SK-N-SH treated with all-trans-retinoic acid at 6 μM for 48 hours (cell line): ENCODE measurements around the gene KCNB1.

ENCODE experiments used
- ATAC-seq: fragments of 200-7000 bp; cut with Tn5 transposase; 3 replicates; pipeline ENCODE4 v1.9.1; 2020; ENCODE audit warnings: mild to moderate bottlenecking, moderate library complexity
- ARNTL ChIP-seq: fragments of 450-650 bp; formaldehyde crosslinking; IDR thresholded peaks from 2 replicates; pipeline ENCODE4 v1.5.0; 2020; ENCODE audit warnings: low read depth, mild to moderate bottlenecking, moderate library complexity, borderline replicate concordance
- BACH2 ChIP-seq: fragments of 250-450 bp; sonication (Bioruptor Pico); IDR thresholded peaks from 2 replicates; pipeline ENCODE4 v1.9.0; 2021; ENCODE audit warnings: mild to moderate bottlenecking, borderline replicate concordance
- ESRRG ChIP-seq: fragments of 250-450 bp; sonication (Bioruptor Pico); IDR thresholded peaks from 2 replicates; pipeline ENCODE4 v1.6.1; 2021; ENCODE audit warnings: mild to moderate bottlenecking
- ISL1 ChIP-seq: fragments of 250-450 bp; sonication (Bioruptor Pico); IDR thresholded peaks from 2 replicates; pipeline ENCODE4 v2.1.2; 2022; ENCODE audit warnings: mild to moderate bottlenecking, moderate library complexity
- OSR1 ChIP-seq: fragments of 250-450 bp; sonication (Bioruptor Pico); IDR thresholded peaks from 2 replicates; pipeline ENCODE4 v1.8.0; 2022; ENCODE audit warnings: moderate library complexity, mild to moderate bottlenecking, inconsistent platforms
- PATZ1 ChIP-seq: fragments of 250-450 bp; sonication (Bioruptor Pico); IDR thresholded peaks from 2 replicates; pipeline ENCODE4 v1.8.0; 2020; ENCODE audit warnings: mild to moderate bottlenecking, moderate library complexity, borderline replicate concordance
- POU6F1 ChIP-seq: fragments of 250-450 bp; sonication (Bioruptor Pico); IDR thresholded peaks from 2 replicates; pipeline ENCODE4 v1.8.0; 2021; ENCODE audit warnings: low read depth, mild to moderate bottlenecking, moderate library complexity, borderline replicate concordance
- PPARA ChIP-seq: fragments of 250-450 bp; sonication (Bioruptor Pico); IDR thresholded peaks from 2 replicates; pipeline ENCODE4 v1.5.0; 2020; ENCODE audit warnings: mild to moderate bottlenecking, borderline replicate concordance
- SNAI2 ChIP-seq: fragments of 250-450 bp; sonication (Bioruptor Pico); IDR thresholded peaks from 2 replicates; pipeline ENCODE4 v1.5.0; 2020; ENCODE audit warnings: mild to moderate bottlenecking, moderate library complexity
- TCF4 ChIP-seq: fragments of 250-450 bp; sonication (Bioruptor Pico); IDR thresholded peaks from 2 replicates; pipeline ENCODE4 v1.8.0; 2021; ENCODE audit warnings: mild to moderate bottlenecking, moderate library complexity, borderline replicate concordance
- TOX ChIP-seq: fragments of 250-450 bp; sonication (Bioruptor Pico); IDR thresholded peaks from 2 replicates; pipeline ENCODE4 v1.8.0; 2021; ENCODE audit warnings: mild to moderate bottlenecking, moderate library complexity, borderline replicate concordance
- ZFP3 ChIP-seq: fragments of 250-450 bp; sonication (Bioruptor Pico); IDR thresholded peaks from 2 replicates; pipeline ENCODE4 v1.5.0; 2020; ENCODE audit warnings: mild to moderate bottlenecking, moderate library complexity
- ZFP30 ChIP-seq: fragments of 450-650 bp; formaldehyde crosslinking; IDR thresholded peaks from 2 replicates; pipeline ENCODE4 v1.5.0; 2022; ENCODE audit warnings: mild to moderate bottlenecking, moderate library complexity
- ZNF565 ChIP-seq: fragments of 450-650 bp; formaldehyde crosslinking; conservative IDR thresholded peaks from 2 replicates; pipeline ENCODE4 v1.5.0; 2020; ENCODE audit warnings: low read depth, mild to moderate bottlenecking, moderate library complexity
- ZNF70 ChIP-seq: fragments of 450-650 bp; formaldehyde crosslinking; IDR thresholded peaks from 2 replicates; pipeline ENCODE4 v1.5.0; 2020; ENCODE audit warnings: mild to moderate bottlenecking, moderate library complexity
- ZNF8 ChIP-seq: fragments of 450-650 bp; formaldehyde crosslinking; IDR thresholded peaks from 2 replicates; pipeline ENCODE4 v1.5.0; 2020; ENCODE audit warnings: mild to moderate bottlenecking, moderate library complexity
- TF ChIP-seq, protein P1 (sequence below): fragments of 250-450 bp; sonication (Bioruptor Pico); IDR thresholded peaks from 2 replicates; pipeline ENCODE4 v1.5.1; 2021; ENCODE audit warnings: mild to moderate bottlenecking, moderate library complexity
- TF ChIP-seq, protein P2 (sequence below): fragments of 250-450 bp; sonication (Bioruptor Pico); IDR thresholded peaks from 2 replicates; pipeline ENCODE4 v1.5.0; 2020; ENCODE audit warnings: mild to moderate bottlenecking, moderate library complexity

Gene KCNB1

DNA sequence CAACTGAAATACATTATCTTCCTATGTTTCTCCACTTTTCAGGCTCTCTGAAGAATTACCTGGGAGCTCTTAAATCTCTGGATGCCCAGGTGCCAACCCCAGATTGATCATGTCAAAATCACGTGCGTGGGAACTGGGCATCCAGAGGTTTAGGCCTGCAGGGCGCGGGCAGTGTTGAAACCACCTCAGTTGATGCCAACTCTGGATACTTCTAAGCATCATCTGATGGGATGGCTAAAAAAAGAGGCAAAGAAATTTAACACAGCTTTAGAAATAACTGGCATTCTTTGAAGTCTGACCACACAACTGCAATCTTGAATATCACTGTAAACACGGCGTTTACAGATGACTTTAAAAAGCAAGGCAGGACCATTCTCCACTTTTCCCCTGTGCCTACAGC lies 43.6 kb upstream of the KCNB1 start:
- no peak for ATAC-seq
- no peak for TF ChIP-seq ZFP3 (CRISPR knock-in tag)
- TF ChIP-seq ISL1 (CRISPR knock-in tag): no peak
- TF ChIP-seq SNAI2 (CRISPR knock-in tag): no peak
- no peak for TF ChIP-seq PATZ1 (CRISPR knock-in tag)
- TF ChIP-seq ZFP30: no peak
- no peak for TF ChIP-seq PPARA (CRISPR knock-in tag)
- no peak for TF ChIP-seq ARNTL (CRISPR knock-in tag)
- no peak for TF ChIP-seq ZNF70
- no peak for TF ChIP-seq POU6F1 (CRISPR knock-in tag)
- TF ChIP-seq TOX: no peak
- TF ChIP-seq OSR1 (CRISPR knock-in tag): no peak
- no peak for TF ChIP-seq TCF4
- TF ChIP-seq, protein P1, sequence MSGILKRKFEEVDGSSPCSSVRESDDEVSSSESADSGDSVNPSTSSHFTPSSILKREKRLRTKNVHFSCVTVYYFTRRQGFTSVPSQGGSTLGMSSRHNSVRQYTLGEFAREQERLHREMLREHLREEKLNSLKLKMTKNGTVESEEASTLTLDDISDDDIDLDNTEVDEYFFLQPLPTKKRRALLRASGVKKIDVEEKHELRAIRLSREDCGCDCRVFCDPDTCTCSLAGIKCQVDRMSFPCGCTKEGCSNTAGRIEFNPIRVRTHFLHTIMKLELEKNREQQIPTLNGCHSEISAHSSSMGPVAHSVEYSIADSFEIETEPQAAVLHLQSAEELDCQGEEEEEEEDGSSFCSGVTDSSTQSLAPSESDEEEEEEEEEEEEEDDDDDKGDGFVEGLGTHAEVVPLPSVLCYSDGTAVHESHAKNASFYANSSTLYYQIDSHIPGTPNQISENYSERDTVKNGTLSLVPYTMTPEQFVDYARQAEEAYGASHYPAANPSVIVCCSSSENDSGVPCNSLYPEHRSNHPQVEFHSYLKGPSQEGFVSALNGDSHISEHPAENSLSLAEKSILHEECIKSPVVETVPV (CRISPR knock-in tag): no peak
- no peak for TF ChIP-seq ZNF565 (CRISPR knock-in tag)
- no peak for TF ChIP-seq ZNF8 (CRISPR knock-in tag)
- no peak for TF ChIP-seq ESRRG (CRISPR knock-in tag)

- TF ChIP-seq ZNF8 (CRISPR knock-in tag): no peak
- TF ChIP-seq, protein P1 (CRISPR knock-in tag): no peak
- TF ChIP-seq, protein P2, sequence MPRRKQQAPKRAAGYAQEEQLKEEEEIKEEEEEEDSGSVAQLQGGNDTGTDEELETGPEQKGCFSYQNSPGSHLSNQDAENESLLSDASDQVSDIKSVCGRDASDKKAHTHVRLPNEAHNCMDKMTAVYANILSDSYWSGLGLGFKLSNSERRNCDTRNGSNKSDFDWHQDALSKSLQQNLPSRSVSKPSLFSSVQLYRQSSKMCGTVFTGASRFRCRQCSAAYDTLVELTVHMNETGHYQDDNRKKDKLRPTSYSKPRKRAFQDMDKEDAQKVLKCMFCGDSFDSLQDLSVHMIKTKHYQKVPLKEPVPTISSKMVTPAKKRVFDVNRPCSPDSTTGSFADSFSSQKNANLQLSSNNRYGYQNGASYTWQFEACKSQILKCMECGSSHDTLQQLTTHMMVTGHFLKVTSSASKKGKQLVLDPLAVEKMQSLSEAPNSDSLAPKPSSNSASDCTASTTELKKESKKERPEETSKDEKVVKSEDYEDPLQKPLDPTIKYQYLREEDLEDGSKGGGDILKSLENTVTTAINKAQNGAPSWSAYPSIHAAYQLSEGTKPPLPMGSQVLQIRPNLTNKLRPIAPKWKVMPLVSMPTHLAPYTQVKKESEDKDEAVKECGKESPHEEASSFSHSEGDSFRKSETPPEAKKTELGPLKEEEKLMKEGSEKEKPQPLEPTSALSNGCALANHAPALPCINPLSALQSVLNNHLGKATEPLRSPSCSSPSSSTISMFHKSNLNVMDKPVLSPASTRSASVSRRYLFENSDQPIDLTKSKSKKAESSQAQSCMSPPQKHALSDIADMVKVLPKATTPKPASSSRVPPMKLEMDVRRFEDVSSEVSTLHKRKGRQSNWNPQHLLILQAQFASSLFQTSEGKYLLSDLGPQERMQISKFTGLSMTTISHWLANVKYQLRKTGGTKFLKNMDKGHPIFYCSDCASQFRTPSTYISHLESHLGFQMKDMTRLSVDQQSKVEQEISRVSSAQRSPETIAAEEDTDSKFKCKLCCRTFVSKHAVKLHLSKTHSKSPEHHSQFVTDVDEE: no peak
- no peak for TF ChIP-seq TOX
- TF ChIP-seq ARNTL (CRISPR knock-in tag): no peak
- no peak for TF ChIP-seq BACH2
- TF ChIP-seq ISL1 (CRISPR knock-in tag): no peak
- no peak for TF ChIP-seq TCF4
- TF ChIP-seq ZNF565 (CRISPR knock-in tag): no peak
- no peak for TF ChIP-seq ESRRG (CRISPR knock-in tag)
- TF ChIP-seq PATZ1 (CRISPR knock-in tag): no peak
- no peak for TF ChIP-seq SNAI2 (CRISPR knock-in tag)
- TF ChIP-seq ZFP30: no peak
- no peak for ATAC-seq
Observed at GRCh38 chr20:49523767-49524360, 41.4 kb upstream of the KCNB1 start.
